Activated CD8-positive, alpha-beta T cell treated with anti-CD3 and anti-CD28 coated beads, Interleukin-2, amount 10 ng/mL, durations not matched to agents 7 days and 5 days (primary cell): ENCODE measurements around the gene FAM118B. TPM values are rescaled to one million over a fixed set of nuclear protein-coding genes. Genes with fewer than 3 reads are reported as not detected.

Experiments
- ATAC-seq: fragments of 150-1000 bp; cut with Tn5 transposase; one replicate; pipeline ENCODE4 v1.10.0; 2021; ENCODE audit warnings: moderate library complexity
- CTCF ChIA-PET: fragments of 350-600 bp; sonication (Branson Sonifier 250); formaldehyde crosslinking; loops from one replicate; lab custom pipeline; 2021; ENCODE audit warnings: antibody characterized with exemption; lab: Charles Lee
- POLR2A ChIA-PET: fragments of 350-600 bp; sonication (Branson Sonifier 250); formaldehyde crosslinking; loops from one replicate; lab custom pipeline; 2021; ENCODE audit warnings: antibody characterized with exemption; lab: Charles Lee
- DNase-seq: peaks from one replicate; pipeline ENCODE4 v3.0.0-alpha.2; 2020
- H3K27ac Mint-ChIP-seq: one replicate; pipeline ENCODE4 v1.8.0; 2021; ENCODE audit warnings: mild to moderate bottlenecking, mixed read lengths
- H3K27me3 Mint-ChIP-seq: one replicate; pipeline ENCODE4 v1.8.0; 2021; ENCODE audit warnings: low read depth, mixed read lengths
- H3K36me3 Mint-ChIP-seq: one replicate; pipeline ENCODE4 v1.8.0; 2021; ENCODE audit warnings: low read depth, mixed read lengths
- H3K4me1 Mint-ChIP-seq: one replicate; pipeline ENCODE4 v1.8.0; 2021; ENCODE audit warnings: low read depth, mixed read lengths
- H3K4me3 Mint-ChIP-seq: one replicate; pipeline ENCODE4 v1.8.0; 2021; ENCODE audit warnings: mild to moderate bottlenecking, mixed read lengths
- H3K9me3 Mint-ChIP-seq: one replicate; pipeline ENCODE4 v1.8.0; 2022; ENCODE audit warnings: mixed read lengths; ENCODE audit not compliant: insufficient read depth
- total RNA-seq, 2 experiments: library from RNA; stranded (reverse); gene quantifications; one replicate each; pipeline ENCODE4 v1.2.3, GENCODE V29; 2021

Gene FAM118B
- 10 to 100 TPM; 11.8 to 12.8 TPM for total RNA-seq

- POLR2A ChIA-PET: interaction anchor here (0.6 to 2.2 kb wide), 9 partner anchors 11 to 324 kb away, joined by 3 to 10 read pairs (median 4); partner anchors contain the start of genes FOXRED1, HYLS1 and SRPRA
- CTCF ChIA-PET: interaction anchor here (1.0 to 1.4 kb wide), 2 partner anchors 19 to 323 kb away, joined by 3 to 4 read pairs; no protein-coding TSS in a partner anchor
- Mint-ChIP-seq H3K27ac (peak within 1 kb of the TSS; percentile 93), H3K9me3 (no peaks in the 10 kb centered on the region), H3K4me3 (peak within 1 kb of the TSS; percentile 98), H3K36me3 (peaks cover 27% of the 10 kb centered on the region), H3K27me3 (no peaks in the 10 kb centered on the region), H3K4me1 (peaks cover 30% of the 10 kb centered on the region)
- DNase-seq: peak; percentile 99
- ATAC-seq: peak; percentile 97
Measured at GRCh38 chr11:126211236-126212088, at the start of gene FAM118B, which contains the start of gene RPUSD4. FAM118B (plus strand) TSS chr11:126211782; CDS start chr11:126235002, 23,220 bp downstream. RPUSD4 (minus strand) TSS chr11:126211650; CDS start chr11:126211638, 12 bp downstream.

GRCh38 chr11:126162306-126163030, 49.1 kb upstream of the FAM118B start:
- Mint-ChIP-seq H3K9me3 (no peaks in the 10 kb centered on the region), H3K27ac (no peak overlapping the region), H3K4me1 (peaks cover 13% of the 10 kb centered on the region), H3K36me3 (no peaks in the 10 kb centered on the region), H3K27me3 (peaks cover 16% of the 10 kb centered on the region), H3K4me3 (no peak overlapping the region)
- ChIA-PET POLR2A (no interaction called here), CTCF (no interaction called here)
- ATAC-seq: no peak
- DNase-seq: no peak

- Mint-ChIP-seq H3K4me1 (peaks cover 13% of the 10 kb centered on the region), H3K36me3 (no peaks in the 10 kb centered on the region), H3K27me3 (peaks cover 16% of the 10 kb centered on the region), H3K27ac (no peak overlapping the region), H3K9me3 (no peaks in the 10 kb centered on the region), H3K4me3 (no peak overlapping the region)
- ChIA-PET POLR2A (no interaction called here), CTCF (no interaction called here)
- no peak for DNase-seq
- ATAC-seq: no peak
Measured at GRCh38 chr11:126163074-126163700, 48.4 kb upstream of the FAM118B start.

- Mint-ChIP-seq H3K36me3 (no peaks in the 10 kb centered on the region), H3K27ac (no peak overlapping the region), H3K4me1 (peaks cover 13% of the 10 kb centered on the region), H3K9me3 (no peaks in the 10 kb centered on the region), H3K4me3 (no peak overlapping the region), H3K27me3 (peaks cover 21% of the 10 kb centered on the region)
- ChIA-PET CTCF (interaction anchor here (0.6 kb wide), 1 partner anchor 123 kb away, joined by 3 read pairs; no protein-coding TSS in a partner anchor), POLR2A (no interaction called here)
- DNase-seq (no peak), ATAC-seq (no peak)
Measured at GRCh38 chr11:126163779-126164178, 47.8 kb upstream of the FAM118B start.

GRCh38 chr11:126164781-126165180, 46.8 kb upstream of the FAM118B start:
- Mint-ChIP-seq H3K4me3 (no peak overlapping the region), H3K27ac (no peak overlapping the region), H3K27me3 (peaks cover 21% of the 10 kb centered on the region), H3K36me3 (no peaks in the 10 kb centered on the region), H3K4me1 (peaks cover 13% of the 10 kb centered on the region), H3K9me3 (no peaks in the 10 kb centered on the region)
- DNase-seq: no peak
- CTCF ChIA-PET: no interaction called here
- ATAC-seq: no peak
- POLR2A ChIA-PET: no interaction called here

- H3K4me1 Mint-ChIP-seq: peaks cover 13% of the 10 kb centered on the region
- no peaks in the 10 kb centered on the region for H3K9me3 Mint-ChIP-seq
- H3K36me3 Mint-ChIP-seq: no peaks in the 10 kb centered on the region
- peaks cover 21% of the 10 kb centered on the region for H3K27me3 Mint-ChIP-seq
- CTCF ChIA-PET: no interaction called here
- DNase-seq: no peak
- POLR2A ChIA-PET: no interaction called here
- no peak overlapping the region for H3K27ac Mint-ChIP-seq
- ATAC-seq: no peak
- no peak overlapping the region for H3K4me3 Mint-ChIP-seq
Measured at GRCh38 chr11:126165311-126165720, 46.3 kb upstream of the FAM118B start.

- ChIA-PET CTCF (no interaction called here), POLR2A (no interaction called here)
- Mint-ChIP-seq H3K36me3 (no peaks in the 10 kb centered on the region), H3K9me3 (no peaks in the 10 kb centered on the region), H3K4me3 (no peak overlapping the region), H3K4me1 (peaks cover 13% of the 10 kb centered on the region), H3K27me3 (peaks cover 21% of the 10 kb centered on the region), H3K27ac (no peak overlapping the region)
- ATAC-seq (no peak), DNase-seq (no peak)
Measured at GRCh38 chr11:126165757-126166156, 45.8 kb upstream of the FAM118B start.

GRCh38 chr11:126166413-126166812, 45.2 kb upstream of the FAM118B start:
- ChIA-PET POLR2A (no interaction called here), CTCF (no interaction called here)
- Mint-ChIP-seq H3K27ac (no peak overlapping the region), H3K27me3 (peaks cover 21% of the 10 kb centered on the region), H3K4me1 (peaks cover 13% of the 10 kb centered on the region), H3K36me3 (no peaks in the 10 kb centered on the region), H3K4me3 (no peak overlapping the region), H3K9me3 (no peaks in the 10 kb centered on the region)
- no peak for ATAC-seq
- no peak for DNase-seq

GRCh38 chr11:126167488-126167887, 44.1 kb upstream of the FAM118B start:
- Mint-ChIP-seq H3K36me3 (no peaks in the 10 kb centered on the region), H3K27ac (no peak overlapping the region), H3K4me3 (no peak overlapping the region), H3K27me3 (peaks cover 21% of the 10 kb centered on the region), H3K9me3 (no peaks in the 10 kb centered on the region), H3K4me1 (peaks cover 15% of the 10 kb centered on the region)
- POLR2A ChIA-PET: no interaction called here
- no peak for ATAC-seq
- CTCF ChIA-PET: no interaction called here
- no peak for DNase-seq

GRCh38 chr11:126169291-126169690, 42.3 kb upstream of the FAM118B start:
- ATAC-seq: no peak
- DNase-seq: no peak
- Mint-ChIP-seq H3K27me3 (peaks cover 19% of the 10 kb centered on the region), H3K36me3 (no peaks in the 10 kb centered on the region), H3K9me3 (no peaks in the 10 kb centered on the region), H3K27ac (no peak overlapping the region), H3K4me1 (peaks cover 13% of the 10 kb centered on the region), H3K4me3 (no peak overlapping the region)
- CTCF ChIA-PET: no interaction called here
- POLR2A ChIA-PET: no interaction called here

GRCh38 chr11:126172596-126173038, 39.0 kb upstream of the FAM118B start:
- ATAC-seq: no peak
- ChIA-PET POLR2A (no interaction called here), CTCF (no interaction called here)
- no peak overlapping the region for H3K4me3 Mint-ChIP-seq
- peaks cover 5% of the 10 kb centered on the region for H3K27me3 Mint-ChIP-seq
- H3K9me3 Mint-ChIP-seq: no peaks in the 10 kb centered on the region
- DNase-seq: no peak
- no peaks in the 10 kb centered on the region for H3K36me3 Mint-ChIP-seq
- H3K4me1 Mint-ChIP-seq: peaks cover 15% of the 10 kb centered on the region
- H3K27ac Mint-ChIP-seq: no peak overlapping the region
